Measurements from ENCODE around the gene BBS12.
"Not testable (repeated sequence)": the region's sequence is repeated elsewhere in the genome, so short reads cannot be mapped to it uniquely, and the experiment has no call there.

The BBS12 gene

DNA sequence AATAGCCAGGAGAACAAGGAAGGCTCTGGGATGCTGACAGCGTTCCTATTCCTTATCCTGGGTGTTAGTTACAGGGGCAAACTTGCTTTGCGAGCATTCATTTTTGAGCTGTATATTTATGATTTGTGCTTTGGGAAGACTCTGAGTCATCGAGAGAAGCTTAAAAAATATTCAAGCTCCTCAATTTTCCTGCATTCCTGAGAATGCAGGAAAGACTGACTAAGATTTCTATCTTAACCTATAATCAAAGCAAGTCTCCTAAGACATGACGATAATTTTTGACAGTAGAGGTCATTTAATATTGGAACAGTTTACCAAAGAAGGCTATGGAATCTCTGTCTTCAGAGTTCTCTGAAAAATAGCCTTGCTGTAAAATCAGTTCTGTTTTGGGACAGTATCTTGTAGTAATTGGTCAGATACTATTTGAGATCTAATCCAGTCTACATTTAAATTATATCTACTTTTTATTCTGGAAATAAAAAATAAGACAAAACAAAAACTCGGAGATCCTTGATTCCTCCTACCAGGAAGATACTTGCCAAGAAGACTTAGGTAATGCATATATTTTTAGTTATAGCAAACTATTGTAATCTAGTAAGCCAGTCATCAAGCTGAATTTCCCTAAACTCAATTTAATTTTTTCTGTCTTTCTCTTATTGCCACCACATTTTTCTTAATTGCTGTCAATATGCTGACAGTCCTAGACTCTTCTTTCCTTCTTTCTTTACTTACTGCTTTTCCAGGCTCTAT lies 31.7 kb downstream of the BBS12 start:
- no peak for DNase-seq (ENCODE audit: extremely low read depth in 1 of 2, low read depth in 1 of 2)

GRCh38 chr4:122764821-122765215 lies 32.3 kb downstream of the BBS12 start:
- DNase-seq (ENCODE audit: extremely low read depth in 1 of 2, low read depth in 1 of 2) = no peak

DNA sequence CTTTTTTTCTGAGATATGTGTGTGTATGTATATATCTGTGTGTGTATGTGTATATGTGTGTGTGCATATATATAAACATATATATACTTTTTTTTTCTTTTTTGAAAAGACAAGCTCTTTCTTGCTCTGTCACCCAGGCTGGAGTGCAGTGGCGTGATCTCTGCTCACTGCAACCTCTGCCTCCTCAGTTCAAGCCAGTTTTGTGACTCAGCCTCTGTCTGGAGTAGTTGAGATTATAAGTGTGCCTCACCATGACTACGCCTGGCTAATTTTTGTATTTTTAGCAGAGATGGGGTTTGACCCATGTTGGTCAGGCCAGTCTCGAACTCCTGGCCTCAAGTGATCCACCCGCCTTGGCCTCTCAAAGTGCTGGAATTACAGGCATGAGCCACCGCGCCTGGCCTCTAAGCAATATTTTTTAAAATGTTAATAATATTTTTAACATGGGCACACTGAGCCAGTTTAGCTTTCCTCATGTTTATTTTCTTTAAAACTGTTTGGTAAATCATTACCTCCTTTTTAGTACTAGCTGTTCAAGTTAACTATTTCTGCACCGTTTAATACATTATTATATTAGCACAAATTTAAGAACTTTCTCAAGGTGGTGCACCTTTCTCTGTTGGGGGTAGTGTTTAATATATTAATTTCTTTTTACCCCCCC lies 33.3 kb downstream of the BBS12 start:
- DNase-seq (ENCODE audit: extremely low read depth in 1 of 2, low read depth in 1 of 2) = no peak

DNA sequence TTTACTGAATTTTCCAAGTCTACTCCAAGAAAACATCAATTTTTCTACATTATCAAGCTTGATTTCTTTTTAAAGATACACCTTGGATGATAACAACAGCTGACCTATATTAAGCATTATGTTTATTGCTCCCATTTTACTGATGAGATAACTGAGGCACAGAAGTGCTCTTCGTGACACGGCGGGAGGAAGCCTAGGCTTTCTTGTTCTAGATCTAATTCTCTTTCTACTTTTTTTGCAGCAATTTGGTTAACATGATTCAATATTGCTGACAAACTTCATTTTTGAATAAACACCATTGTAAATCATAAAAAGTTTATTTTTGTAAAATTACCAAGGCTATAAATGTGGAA lies 33.8 kb downstream of the BBS12 start:
- no peak for DNase-seq (ENCODE audit: extremely low read depth in 1 of 2, low read depth in 1 of 2)

- DNase-seq (ENCODE audit: extremely low read depth in 1 of 2, low read depth in 1 of 2) = no peak
Measured at GRCh38 chr4:122766950-122767349, 34.4 kb downstream of the BBS12 start.

DNA sequence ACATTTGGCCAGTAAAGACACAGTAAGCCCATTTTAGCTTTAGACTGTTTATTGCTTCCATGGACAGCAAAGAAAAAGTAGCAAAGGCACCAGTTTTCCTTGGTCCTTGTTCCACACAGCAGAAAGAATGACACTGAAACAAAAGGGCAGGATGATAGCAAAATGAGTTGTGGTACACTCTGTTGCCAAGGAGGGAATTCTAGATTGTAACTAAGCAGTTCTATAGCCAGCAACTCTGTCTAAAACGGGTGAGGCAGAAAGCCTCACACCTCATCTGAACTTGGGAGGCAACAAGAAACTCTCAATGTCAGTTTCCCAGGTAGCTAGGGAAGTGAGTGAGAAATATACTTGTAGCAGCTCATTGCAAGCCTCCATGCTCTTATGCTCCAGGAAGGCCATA lies 39.2 kb downstream of the BBS12 start:
- DNase-seq (ENCODE audit: extremely low read depth in 1 of 2, low read depth in 1 of 2) = no peak

GRCh38 chr4:122772311-122772710 lies 39.8 kb downstream of the BBS12 start:
- DNase-seq (ENCODE audit: extremely low read depth in 1 of 2, low read depth in 1 of 2) = no peak

DNA sequence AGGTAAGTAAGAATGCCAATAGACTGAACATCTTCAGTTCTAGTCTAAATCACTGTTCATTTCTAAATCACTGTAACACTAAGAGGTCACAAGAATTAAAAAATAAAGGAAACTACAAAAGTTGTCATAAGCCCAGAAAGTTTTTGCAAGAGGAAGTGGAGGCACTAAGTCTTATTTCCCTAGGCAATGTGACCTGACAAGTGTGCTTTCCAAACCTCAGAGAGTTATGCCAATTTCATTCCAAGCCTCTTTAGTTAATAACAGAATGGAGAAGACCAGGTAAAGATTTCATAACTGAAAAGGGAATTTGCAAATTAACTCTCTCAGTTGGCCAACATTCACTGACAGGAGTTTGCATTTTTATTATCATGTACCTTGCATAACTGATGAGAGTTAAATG lies 40.5 kb downstream of the BBS12 start:
- no peak for DNase-seq (ENCODE audit: extremely low read depth in 1 of 2, low read depth in 1 of 2)

GRCh38 chr4:122775039-122775438 lies 42.5 kb downstream of the BBS12 start:
- no peak for DNase-seq (ENCODE audit: extremely low read depth in 1 of 2, low read depth in 1 of 2)

DNA sequence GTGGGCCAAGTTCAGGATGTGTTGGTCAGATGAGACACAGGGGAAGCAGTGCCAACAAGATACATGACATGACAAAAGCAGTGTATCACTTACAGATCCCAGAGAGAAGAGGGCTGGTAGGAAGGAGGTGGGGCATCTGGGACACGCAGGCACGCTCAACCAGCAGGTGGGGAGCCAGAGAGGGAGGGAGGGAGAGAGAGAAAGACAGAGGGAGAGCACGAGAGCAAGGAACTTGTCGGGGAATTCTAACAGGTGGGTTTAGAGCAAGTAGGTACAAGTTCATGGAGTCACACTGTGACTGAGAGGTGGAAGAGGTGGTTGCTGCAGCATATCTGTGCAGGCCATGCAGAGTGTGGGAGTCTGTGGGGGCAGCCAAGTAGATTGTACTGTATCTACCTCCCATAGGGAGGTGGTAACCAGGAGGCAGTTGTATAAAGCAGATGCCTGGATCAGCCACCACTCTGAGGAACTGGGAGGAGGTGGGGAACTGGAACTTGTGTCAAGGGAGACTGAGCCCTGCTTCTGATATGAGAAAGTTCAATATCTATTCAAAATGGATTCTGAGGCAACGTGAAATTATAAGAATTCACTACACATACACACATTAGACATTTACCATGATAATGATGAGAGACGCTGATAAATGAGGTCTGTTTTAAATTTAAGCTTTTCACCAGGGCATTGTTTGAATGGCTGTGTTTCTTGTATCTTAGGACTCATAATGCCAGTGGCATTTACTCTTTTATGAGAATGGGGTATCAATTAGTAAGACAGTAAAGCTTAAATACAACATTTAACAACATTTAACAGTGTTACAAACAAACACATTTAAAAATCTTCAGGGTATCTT lies 43.7 kb downstream of the BBS12 start:
- no peak for DNase-seq (ENCODE audit: extremely low read depth in 1 of 2, low read depth in 1 of 2)

GRCh38 chr4:122776916-122777315 lies 44.4 kb downstream of the BBS12 start:
- DNase-seq (ENCODE audit: extremely low read depth in 1 of 2, low read depth in 1 of 2) = no peak

DNA sequence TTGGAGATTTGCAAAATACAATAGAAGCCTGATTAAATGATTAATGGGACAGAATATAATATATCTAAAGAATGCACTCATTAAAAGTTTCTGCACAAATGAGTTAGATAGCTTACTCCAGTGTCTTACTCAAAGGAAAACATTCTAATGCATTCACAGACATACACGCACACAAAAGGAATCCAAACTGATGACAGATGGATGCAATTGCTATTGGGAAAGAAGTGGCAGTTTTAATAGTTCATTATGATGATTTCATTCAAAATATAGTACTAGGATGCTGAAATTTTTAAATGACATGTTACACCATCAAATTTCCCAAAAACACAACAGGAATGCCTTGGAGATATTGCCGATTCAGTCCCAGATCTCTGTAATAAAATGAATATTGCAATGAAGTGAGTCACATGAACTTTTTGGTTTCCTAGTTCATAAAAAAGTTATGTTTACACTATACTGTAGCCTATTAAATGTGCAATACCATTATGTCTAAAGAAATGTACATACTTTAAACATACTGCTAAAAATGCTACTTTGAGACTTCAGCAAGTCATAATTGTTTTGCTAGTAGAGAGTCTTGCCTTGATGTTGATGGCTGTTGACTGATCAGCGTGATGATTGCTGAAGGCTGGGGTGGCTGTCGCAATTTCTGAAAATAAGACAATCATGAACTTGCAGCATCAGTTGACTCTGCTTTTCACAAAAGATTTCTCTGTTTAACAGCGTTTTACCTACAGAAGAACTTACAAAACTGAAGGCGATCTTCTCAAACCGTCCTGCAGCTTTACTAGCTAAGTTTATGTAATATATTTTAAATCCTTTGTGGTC lies 45.6 kb downstream of the BBS12 start:
- DNase-seq (ENCODE audit: extremely low read depth in 1 of 2, low read depth in 1 of 2) = no peak

GRCh38 chr4:122781486-122781885 lies 49.0 kb downstream of the BBS12 start:
- no peak for DNase-seq (ENCODE audit: extremely low read depth in 1 of 2, low read depth in 1 of 2)

- DNase-seq (ENCODE audit: extremely low read depth in 1 of 2, low read depth in 1 of 2) = no peak
Measured at GRCh38 chr4:122783301-122784215, 51.1 kb downstream of the BBS12 start.

- DNase-seq (ENCODE audit: extremely low read depth in 1 of 2, low read depth in 1 of 2) = no peak
Measured at GRCh38 chr4:122784261-122784660, 51.8 kb downstream of the BBS12 start.

DNA sequence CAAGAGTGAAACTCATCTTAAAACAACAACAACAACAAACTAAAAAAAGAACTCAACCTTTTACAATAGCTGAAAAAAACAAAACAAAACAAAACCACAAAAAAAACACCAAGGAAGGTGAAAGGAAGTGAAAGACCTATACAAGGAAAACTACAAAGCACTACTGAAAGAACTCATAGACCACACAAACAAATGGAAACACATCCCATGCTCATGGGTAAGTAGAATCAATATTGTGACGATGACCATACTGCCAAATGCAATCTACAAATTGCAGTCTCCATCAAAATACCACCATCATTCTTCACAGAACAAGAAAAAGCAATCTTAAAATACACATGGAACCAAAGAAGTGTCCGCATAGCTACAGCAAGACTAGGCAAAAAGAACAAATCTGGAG lies 52.6 kb downstream of the BBS12 start:
- no peak for DNase-seq (ENCODE audit: extremely low read depth in 1 of 2, low read depth in 1 of 2)

DNA sequence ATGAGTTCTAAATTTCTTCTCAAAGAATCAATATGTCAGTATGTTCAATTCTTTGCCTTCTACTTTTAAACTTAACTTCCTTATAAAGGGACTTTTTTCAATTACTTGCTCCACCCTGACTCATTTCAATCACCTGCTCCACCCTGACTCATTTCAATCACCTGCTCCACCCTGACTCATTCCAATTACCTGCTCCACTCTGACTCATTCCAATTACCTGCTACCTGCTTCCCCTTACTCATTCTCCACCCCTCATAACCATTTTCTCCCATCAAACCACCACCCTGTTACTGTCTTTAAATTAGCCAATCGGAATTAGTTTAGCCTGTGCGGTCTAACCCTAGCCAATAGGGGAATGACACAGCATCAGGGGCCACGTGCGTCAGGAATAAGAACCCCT lies 53.8 kb downstream of the BBS12 start:
- DNase-seq (ENCODE audit: extremely low read depth in 1 of 2, low read depth in 1 of 2) = not testable (repeated sequence)

GRCh38 chr4:122786920-122787319 lies 54.4 kb downstream of the BBS12 start:
- DNase-seq (ENCODE audit: extremely low read depth in 1 of 2, low read depth in 1 of 2) = not testable (repeated sequence)

DNA sequence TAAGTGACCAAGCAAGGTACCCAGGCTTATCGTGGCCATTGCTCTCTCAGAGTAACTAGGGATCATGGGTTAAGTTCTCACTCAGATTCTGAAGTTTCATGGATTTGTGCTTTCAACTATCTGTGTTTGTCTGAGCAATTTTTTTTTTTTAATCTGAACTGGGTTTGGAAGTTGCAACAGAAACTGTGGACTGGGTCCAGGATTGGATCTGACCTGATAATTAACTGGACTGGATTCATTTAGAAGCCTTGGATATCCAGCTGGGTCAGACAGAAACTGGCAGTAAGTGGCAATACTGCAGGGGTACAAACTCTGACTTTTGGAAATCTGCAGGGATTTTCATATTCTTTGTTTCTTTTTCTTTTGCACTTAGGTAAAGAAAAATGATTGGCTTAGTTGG lies 55.4 kb downstream of the BBS12 start:
- DNase-seq (ENCODE audit: extremely low read depth in 1 of 2, low read depth in 1 of 2) = no peak

DNA sequence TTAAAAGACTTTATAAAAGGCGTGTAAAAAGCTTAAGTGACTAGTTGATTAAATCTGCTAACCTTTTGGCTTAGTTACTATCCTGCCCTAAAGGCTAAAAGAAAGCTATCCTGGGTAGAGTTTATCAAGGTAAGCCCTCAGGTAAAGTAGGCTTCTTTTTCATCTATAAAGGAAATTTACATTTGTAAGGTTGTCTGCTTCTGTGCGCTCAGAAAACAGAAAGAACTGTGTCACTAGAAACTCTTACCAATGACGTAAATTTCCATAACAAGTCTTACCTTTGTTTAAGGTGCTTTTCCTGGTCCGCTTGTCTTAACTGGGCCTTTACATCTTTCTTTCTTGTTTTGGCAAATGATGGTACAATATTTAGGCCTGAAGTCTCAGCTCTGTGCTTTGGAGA lies 56.4 kb downstream of the BBS12 start:
- no peak for DNase-seq (ENCODE audit: extremely low read depth in 1 of 2, low read depth in 1 of 2)

All from stimulated activated CD8-positive, alpha-beta memory T cell treated with anti-CD3 and anti-CD28 coated beads, Interleukin-7, amount 100 ng/mL, for 48 hours (primary cell).